ENCODE data around the gene SERPINI1.

Gene SERPINI1

DNA sequence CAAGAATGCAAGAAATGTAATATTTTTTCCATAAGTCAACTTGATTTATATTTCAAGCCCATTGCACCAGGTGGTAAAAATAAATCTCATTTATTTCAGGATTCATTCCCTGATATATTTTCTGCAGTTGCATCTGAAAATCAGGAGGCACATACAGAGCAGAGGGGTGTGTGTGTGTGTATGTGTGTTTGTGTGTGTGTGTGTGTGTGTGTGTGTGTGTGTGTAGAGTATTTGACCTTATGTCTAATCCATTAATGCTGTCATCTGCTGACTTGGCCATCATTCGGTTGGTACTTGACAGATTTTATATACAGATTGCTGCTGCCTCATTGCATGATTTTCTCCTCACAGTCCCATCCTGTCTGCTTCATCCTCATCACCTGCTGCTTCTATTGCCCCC lies 118.5 kb downstream of the SERPINI1 start:
- TF ChIP-seq, protein P1, sequence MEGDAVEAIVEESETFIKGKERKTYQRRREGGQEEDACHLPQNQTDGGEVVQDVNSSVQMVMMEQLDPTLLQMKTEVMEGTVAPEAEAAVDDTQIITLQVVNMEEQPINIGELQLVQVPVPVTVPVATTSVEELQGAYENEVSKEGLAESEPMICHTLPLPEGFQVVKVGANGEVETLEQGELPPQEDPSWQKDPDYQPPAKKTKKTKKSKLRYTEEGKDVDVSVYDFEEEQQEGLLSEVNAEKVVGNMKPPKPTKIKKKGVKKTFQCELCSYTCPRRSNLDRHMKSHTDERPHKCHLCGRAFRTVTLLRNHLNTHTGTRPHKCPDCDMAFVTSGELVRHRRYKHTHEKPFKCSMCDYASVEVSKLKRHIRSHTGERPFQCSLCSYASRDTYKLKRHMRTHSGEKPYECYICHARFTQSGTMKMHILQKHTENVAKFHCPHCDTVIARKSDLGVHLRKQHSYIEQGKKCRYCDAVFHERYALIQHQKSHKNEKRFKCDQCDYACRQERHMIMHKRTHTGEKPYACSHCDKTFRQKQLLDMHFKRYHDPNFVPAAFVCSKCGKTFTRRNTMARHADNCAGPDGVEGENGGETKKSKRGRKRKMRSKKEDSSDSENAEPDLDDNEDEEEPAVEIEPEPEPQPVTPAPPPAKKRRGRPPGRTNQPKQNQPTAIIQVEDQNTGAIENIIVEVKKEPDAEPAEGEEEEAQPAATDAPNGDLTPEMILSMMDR (conservative IDR thresholded peaks at IDR 0.05): no peak
- TF ChIP-seq ZFX (IDR thresholded peaks at IDR 0.05): no peak
- no peak overlapping the region for H3K27ac ChIP-seq

DNA sequence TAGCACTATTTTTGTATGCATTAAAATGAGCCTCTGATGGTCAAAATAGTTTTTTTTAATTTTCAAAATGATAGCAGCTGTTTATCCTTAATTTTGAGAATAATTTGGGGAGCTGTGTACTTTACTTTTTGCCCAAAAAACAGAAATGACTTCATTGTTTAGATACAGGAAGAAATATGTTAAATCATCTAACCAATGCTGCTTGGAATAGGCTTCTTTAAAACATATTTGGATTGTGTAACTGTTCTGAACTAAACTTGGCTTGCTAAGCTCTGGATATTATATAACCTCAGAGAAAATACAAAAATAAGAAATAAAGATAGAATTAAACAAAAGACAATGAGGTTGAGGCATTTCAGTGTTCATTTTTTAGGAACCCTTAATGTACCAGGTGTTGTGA lies 119.3 kb downstream of the SERPINI1 start:
- H3K27ac ChIP-seq: no peak overlapping the region
- TF ChIP-seq, protein P1 (conservative IDR thresholded peaks at IDR 0.05): no peak
- TF ChIP-seq ZFX (IDR thresholded peaks at IDR 0.05): no peak

DNA sequence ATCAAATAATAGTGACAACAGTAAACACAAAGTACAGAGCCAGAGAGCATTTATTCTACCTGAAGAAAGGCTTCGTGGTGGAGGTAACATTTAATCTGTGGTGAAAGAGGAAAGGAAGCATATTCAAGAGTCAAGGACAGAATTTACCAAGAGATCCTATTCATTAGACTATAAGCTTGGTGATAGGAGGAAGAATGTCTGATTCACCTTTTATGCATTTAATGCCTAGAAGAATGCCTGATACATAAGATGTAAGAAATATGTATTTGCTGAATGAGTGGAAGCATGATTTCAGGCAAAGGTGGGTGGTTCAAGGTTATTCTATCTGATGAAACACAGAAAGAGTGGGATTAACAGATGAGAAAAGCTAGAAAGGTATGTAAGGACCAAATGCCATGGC lies 119.8 kb downstream of the SERPINI1 start:
- H3K27ac ChIP-seq: no peak overlapping the region
- no peak for TF ChIP-seq ZFX (IDR thresholded peaks at IDR 0.05)
- TF ChIP-seq, protein P1 (conservative IDR thresholded peaks at IDR 0.05): no peak

DNA sequence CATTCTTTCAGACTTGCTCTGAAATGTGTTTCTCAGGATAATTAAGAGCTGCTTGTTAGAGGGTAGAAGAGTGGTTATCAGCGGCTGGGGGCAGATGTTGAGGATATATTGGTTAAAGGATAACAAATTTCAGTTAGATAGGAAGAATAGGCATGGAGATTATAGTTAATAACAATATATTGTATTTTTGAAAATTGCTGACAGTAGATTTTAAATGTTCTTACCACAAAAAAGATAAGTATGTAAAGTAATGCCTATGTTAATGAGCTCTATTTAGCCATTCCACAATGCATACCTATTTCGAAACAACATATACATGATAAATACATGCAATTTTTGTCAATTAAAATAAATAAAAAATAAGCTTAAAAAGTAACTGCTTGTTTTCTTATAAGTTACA lies 123.3 kb downstream of the SERPINI1 start:
- TF ChIP-seq ZFX (IDR thresholded peaks at IDR 0.05): no peak
- TF ChIP-seq, protein P1 (conservative IDR thresholded peaks at IDR 0.05): no peak
- H3K27ac ChIP-seq: no peak overlapping the region

DNA sequence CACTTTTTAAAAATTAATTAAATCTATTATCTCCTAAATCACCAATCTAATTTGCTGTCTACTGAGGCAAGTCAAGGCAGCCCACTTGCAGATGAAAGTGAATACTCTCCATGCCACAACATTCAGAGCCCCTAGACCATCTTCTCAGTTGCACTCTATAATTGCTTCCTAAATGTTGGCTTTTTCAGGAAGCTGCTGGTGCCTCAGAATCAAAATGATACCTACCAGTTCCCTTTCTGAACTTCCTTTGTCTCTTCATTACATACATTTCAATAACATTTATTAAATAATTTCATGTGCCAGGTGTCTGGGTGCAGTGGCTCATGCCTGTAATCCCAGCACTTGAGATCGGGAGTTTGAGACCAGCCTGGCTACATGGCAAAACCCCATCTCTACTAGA lies 124.1 kb downstream of the SERPINI1 start:
- H3K27ac ChIP-seq: no peak overlapping the region
- TF ChIP-seq, protein P1 (conservative IDR thresholded peaks at IDR 0.05): no peak
- TF ChIP-seq ZFX (IDR thresholded peaks at IDR 0.05): no peak

DNA sequence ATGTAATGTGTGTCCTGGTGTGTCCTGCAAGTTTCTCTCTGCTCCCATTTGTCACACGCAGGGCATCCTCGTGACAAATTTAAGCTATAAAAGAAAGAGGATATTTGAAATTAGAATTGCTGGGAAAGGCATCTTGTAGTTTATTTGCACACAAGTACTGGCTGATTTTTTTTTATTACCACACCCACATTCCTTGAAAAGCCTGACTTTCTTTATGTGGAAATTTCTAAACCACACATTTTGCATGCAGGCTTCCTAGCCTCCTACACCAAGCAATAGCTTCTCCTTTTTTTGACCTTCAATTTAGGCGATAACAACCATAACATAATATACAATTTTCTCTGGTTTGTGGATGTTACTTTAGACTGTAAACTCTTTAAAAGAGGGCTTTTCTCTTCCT lies 126.1 kb downstream of the SERPINI1 start:
- H3K27ac ChIP-seq: no peak overlapping the region
- TF ChIP-seq, protein P1 (conservative IDR thresholded peaks at IDR 0.05): no peak
- no peak for TF ChIP-seq ZFX (IDR thresholded peaks at IDR 0.05)

DNA sequence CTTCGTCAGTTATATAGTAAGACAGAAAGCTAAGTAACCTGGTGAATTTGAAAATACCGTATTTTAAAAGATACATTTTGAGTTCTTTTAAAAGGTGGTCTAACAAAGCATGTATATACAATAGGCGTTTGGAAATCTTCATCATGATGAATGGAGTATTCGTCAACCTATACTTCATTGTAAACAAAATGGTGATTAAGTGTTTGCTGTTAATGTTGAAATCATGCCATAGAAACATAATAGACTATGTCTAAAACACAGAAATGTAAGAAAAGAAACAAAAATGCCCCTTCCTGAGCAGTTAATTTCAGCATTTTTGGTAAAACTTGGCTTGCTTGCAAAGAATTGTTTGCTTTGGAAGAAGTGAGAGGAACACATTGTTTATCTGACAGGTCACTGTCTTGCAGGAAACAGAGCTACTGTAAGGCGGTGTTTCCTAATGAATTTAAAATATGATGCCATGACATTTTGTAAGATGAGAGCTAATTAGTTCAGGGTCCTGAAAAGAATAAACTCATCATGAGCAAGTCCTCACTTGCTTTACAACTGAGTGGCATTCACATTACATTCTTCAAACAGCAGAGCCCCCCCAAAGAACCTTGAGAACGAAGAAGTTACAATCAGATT lies 126.7 kb downstream of the SERPINI1 start:
- peak overlapping the region; percentile 33; the same call in 1 of the 2 replicates for H3K27ac ChIP-seq
- TF ChIP-seq, protein P1 (conservative IDR thresholded peaks at IDR 0.05): no peak
- no peak for TF ChIP-seq ZFX (IDR thresholded peaks at IDR 0.05)

All from C4-2B (cell line).